GM19025 (cell line): Measurements from ENCODE around the gene UCKL1.
"Not testable (repeated sequence)": the region's sequence is repeated elsewhere in the genome, so short reads cannot be mapped to it uniquely, and the experiment has no call there.

Experiments
- ATAC-seq: cut with Tn5 transposase; IDR thresholded peaks from one replicate; pipeline ENCODE4 v1.9.1; 2021; ENCODE audit warnings: mild to moderate bottlenecking, low read depth, moderate library complexity; ENCODE audit not compliant: unreplicated experiment

Gene UCKL1

GRCh38 chr20:63945031-63945658 lies 11.1 kb downstream of the UCKL1 start:
- ATAC-seq, result no peak

- no peak for ATAC-seq
Measured at GRCh38 chr20:63944078-63944941, 11.9 kb downstream of the UCKL1 start.

GRCh38 chr20:63943808-63944077 lies 12.5 kb downstream of the UCKL1 start:
- no peak for ATAC-seq

- ATAC-seq, result no peak
Measured at GRCh38 chr20:63942969-63943807, 13.0 kb downstream of the UCKL1 start.

- no peak for ATAC-seq
Measured at GRCh38 chr20:63942250-63942951, 13.8 kb downstream of the UCKL1 start.

GRCh38 chr20:63941282-63942081 lies 14.7 kb downstream of the UCKL1 start:
- ATAC-seq, result no peak

- no peak for ATAC-seq
Measured at GRCh38 chr20:63940472-63941266, 15.5 kb downstream of the UCKL1 start.

GRCh38 chr20:63940071-63940471 lies 16.1 kb downstream of the UCKL1 start:
- no peak for ATAC-seq

- ATAC-seq, result no peak
Measured at GRCh38 chr20:63939061-63939935, 16.9 kb downstream of the UCKL1 start.

GRCh38 chr20:63937596-63937995 lies 18.6 kb downstream of the UCKL1 start:
- no peak for ATAC-seq

- ATAC-seq, result no peak
Measured at GRCh38 chr20:63935447-63935846, 20.8 kb downstream of the UCKL1 start.

GRCh38 chr20:63934271-63935068 lies 21.7 kb downstream of the UCKL1 start:
- ATAC-seq, result no peak

- no peak for ATAC-seq
Measured at GRCh38 chr20:63933646-63934045, 22.6 kb downstream of the UCKL1 start.

- no peak for ATAC-seq
Measured at GRCh38 chr20:63932606-63933160, 23.5 kb downstream of the UCKL1 start.

- ATAC-seq, result no peak
Measured at GRCh38 chr20:63931735-63932134, 24.5 kb downstream of the UCKL1 start.

GRCh38 chr20:63930971-63931553 lies 25.2 kb downstream of the UCKL1 start:
- no peak for ATAC-seq

- not testable (repeated sequence) for ATAC-seq
Measured at GRCh38 chr20:63929473-63929883, 26.7 kb downstream of the UCKL1 start.
